ENCODE results near the gene OAF.
"Not testable (repeated sequence)": the region's sequence is repeated elsewhere in the genome, so short reads cannot be mapped to it uniquely, and the experiment has no call there.

GRCh38 chr11:120273956-120274355 is 63.1 kb downstream of the OAF start:
- not testable (repeated sequence) for TF ChIP-seq POLR2A, EP300 (IDR thresholded peaks at IDR 0.05)
- TF ChIP-seq, protein P1, sequence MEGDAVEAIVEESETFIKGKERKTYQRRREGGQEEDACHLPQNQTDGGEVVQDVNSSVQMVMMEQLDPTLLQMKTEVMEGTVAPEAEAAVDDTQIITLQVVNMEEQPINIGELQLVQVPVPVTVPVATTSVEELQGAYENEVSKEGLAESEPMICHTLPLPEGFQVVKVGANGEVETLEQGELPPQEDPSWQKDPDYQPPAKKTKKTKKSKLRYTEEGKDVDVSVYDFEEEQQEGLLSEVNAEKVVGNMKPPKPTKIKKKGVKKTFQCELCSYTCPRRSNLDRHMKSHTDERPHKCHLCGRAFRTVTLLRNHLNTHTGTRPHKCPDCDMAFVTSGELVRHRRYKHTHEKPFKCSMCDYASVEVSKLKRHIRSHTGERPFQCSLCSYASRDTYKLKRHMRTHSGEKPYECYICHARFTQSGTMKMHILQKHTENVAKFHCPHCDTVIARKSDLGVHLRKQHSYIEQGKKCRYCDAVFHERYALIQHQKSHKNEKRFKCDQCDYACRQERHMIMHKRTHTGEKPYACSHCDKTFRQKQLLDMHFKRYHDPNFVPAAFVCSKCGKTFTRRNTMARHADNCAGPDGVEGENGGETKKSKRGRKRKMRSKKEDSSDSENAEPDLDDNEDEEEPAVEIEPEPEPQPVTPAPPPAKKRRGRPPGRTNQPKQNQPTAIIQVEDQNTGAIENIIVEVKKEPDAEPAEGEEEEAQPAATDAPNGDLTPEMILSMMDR (IDR thresholded peaks at IDR 0.05), result not testable (repeated sequence)
